Measurements from ENCODE around the gene ZNF808.
A peak's percentile ranks its signal among the peaks of the same experiment; 100 is the strongest.
"Not testable (repeated sequence)": the region's sequence is repeated elsewhere in the genome, so short reads cannot be mapped to it uniquely, and the experiment has no call there.

The ZNF808 gene

DNA sequence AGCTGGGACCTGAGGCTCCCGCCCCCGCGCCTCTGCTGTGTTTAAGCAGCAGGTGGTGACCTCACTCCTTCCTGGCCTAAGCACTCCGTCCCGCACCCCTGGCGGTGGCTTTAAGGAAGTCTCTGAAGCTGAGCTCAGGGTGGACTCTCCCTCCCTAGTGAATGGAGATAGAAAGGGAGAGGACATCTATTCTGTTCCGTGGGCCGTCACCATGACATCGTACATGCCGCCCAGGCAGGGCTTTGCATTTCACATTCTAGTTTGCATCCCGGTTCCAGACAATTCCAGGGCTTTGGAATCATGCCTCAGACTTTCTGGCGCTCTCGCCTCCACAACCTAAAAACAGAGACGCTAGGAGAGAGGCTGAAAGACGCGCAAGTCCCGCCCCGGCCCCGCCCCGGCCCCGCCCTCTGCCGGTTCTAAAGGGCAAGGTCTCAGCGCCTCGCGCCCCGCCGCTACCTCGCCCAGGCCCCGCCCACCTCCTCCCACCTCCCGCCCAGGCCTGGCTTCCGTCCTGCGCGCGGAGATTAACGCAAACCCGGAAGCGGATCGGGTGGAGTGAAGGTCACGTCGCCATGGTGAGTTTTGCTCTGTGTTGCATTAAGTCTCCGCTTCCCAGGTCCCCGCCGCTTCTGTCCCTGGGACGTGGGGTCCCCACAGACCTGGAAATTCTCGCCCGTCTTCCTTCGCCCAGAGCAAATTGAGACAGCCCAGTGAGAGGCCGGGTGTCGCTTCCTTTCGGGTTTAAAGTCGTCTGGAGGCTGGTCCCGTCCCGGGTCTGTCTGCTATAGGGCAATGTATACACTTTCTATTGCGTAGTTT, at the start of gene ZNF808:
ZNF808 (plus strand) TSS at position 535 of the 822 bp plus-strand sequence. CDS start 15,617 bp downstream, outside the sequence.
- peak within 1 kb of the TSS; percentile 71 for H3K4me3 ChIP-seq (ENCODE audit: low read depth, low read length)
- DNase-seq (ENCODE audit: low read depth, low spot score): peak; percentile 21
- TF ChIP-seq, protein P1, sequence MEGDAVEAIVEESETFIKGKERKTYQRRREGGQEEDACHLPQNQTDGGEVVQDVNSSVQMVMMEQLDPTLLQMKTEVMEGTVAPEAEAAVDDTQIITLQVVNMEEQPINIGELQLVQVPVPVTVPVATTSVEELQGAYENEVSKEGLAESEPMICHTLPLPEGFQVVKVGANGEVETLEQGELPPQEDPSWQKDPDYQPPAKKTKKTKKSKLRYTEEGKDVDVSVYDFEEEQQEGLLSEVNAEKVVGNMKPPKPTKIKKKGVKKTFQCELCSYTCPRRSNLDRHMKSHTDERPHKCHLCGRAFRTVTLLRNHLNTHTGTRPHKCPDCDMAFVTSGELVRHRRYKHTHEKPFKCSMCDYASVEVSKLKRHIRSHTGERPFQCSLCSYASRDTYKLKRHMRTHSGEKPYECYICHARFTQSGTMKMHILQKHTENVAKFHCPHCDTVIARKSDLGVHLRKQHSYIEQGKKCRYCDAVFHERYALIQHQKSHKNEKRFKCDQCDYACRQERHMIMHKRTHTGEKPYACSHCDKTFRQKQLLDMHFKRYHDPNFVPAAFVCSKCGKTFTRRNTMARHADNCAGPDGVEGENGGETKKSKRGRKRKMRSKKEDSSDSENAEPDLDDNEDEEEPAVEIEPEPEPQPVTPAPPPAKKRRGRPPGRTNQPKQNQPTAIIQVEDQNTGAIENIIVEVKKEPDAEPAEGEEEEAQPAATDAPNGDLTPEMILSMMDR (IDR thresholded peaks at IDR 0.05; ENCODE audit: insufficient read depth, low read length, missing control alignments): peak; percentile 64
- ChIA-PET POLR2A (no interaction called here), CTCF (interaction anchor here (1.1 kb wide), 2 partner anchors 10 to 48 kb away, joined by 3 to 4 read pairs; no protein-coding TSS in a partner anchor)

DNA sequence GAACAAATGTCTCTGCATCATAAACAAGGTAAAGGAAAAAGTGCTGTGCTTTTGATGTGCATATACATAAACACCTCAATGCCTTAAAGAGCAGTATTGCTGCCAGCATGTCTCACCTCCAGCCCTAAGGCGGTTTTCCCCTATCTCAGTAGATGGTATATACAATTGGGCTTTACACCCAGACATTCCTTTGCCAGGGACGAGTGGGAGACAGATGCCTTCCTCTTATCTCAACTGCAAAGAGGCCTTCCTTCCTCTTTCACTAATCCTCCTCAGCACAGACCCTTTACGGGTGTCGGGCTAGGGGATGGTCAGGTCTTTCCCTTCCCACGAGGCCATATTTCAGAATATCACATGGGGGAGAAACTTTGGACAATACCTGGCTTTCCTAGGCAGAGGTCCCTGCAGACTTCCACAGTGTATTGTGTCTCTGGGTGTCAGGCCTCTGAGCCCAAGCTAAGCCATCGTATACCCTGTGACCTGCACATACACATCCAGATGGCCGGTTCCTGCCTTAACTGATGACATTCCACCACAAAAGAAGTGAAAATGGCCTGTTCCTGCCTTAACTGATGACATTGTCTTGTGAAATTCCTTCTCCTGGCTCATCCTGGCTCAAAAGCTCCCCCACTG, 43.2 kb upstream of the ZNF808 start:
- CTCF ChIA-PET; POLR2A ChIA-PET; H3K4me3 ChIP-seq (ENCODE audit: low read depth, low read length); DNase-seq (ENCODE audit: low read depth, low spot score): not testable (repeated sequence)

DNA sequence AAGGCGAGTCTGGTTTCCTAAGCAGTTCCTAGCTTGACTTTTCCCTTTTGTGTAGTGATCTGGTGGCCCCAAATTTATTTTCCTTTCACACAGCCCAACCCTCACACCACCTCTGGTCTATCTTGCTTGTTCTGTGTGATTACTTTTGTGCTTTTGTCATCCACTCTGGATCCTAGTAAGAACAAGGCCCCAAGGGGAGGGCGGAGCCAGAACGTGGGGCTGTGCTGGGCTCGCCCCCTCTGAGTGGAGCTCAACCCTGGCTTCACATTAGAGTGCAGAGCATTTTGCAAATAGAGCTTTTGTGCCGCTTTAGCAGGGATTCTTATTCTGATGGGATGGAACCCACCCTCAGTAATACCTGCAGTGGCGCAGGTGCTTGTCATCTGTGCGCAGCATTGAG, 42.4 kb upstream of the ZNF808 start:
- POLR2A ChIA-PET; CTCF ChIA-PET; H3K4me3 ChIP-seq (ENCODE audit: low read depth, low read length); DNase-seq (ENCODE audit: low read depth, low spot score): not testable (repeated sequence)

DNA sequence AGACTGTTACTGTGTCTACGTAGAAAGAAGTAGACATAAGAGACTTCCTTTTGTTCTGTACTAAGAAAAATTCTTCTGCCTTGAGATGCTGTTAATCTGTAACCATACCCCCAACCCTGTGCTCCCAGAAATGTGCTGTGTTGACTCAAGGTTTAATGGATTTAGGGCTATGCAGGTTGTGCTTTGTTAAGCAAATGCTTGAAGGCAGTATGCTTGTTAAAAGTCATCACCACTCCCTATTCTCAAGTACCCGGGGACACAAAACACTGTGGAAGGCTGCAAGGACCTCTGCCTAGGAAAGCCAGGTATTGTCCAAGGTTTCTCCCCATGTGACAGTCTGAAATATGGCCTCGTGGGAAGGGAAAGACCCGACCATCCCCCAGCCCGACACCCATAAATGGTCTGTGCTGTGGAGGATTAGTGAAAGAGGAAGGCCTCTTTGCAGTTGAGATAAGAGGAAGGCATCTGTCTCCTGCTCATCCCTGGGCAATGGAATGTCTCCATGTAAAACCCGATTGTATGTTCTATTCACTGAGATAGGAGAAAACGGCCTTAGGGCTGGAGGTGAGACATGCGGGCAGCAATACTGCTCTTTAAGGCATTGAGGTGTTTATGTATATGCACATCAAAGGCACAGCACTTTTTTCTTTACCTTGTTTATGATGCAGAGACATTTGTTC, 41.8 kb upstream of the ZNF808 start:
- H3K4me3 ChIP-seq (ENCODE audit: low read depth, low read length); POLR2A ChIA-PET; DNase-seq (ENCODE audit: low read depth, low spot score); CTCF ChIA-PET: not testable (repeated sequence)

DNA sequence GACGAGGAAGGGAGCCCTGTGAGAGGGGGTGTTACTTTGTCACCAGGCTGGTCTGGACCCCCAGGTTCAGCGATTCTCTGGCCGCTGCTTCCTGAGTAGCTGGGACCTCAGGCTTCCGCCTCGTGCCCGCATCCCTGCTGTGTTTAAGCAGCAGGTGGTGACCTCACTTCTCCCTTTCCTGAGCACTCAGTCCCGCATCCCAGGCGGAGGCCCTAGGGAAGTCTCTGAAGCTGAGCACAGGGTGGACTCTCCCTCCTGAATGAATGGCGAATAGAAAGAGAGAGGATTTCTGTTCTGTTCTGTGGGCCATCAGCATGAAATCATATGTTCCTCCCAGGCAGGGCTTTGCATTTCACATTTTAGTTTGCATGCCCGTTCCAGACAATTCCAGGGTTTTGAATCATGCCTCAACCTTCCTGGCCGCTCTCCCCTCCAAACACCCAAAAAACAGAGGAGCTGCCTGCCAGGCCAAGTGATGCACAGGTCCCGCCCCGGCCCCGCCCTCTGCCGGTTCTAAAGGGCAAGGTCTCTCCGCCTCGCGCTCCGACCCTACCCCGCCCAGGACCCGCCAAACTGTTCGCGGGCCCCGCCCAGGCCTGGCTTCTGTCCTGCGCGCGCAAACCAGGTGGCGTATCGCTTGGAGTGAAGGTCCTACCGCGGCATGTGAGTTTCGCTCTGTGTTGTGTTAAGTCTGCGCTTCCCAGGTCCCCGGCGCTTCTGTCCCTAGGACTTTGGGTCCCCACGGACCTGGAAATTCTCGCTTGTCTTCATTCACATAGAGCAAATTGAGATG, 35.1 kb upstream of the ZNF808 start:
- ChIA-PET POLR2A (no interaction called here), CTCF (no interaction called here)
- DNase-seq (ENCODE audit: low read depth, low spot score): no peak
- no peak overlapping the region for H3K4me3 ChIP-seq (ENCODE audit: low read depth, low read length)
- TF ChIP-seq, protein P1 (IDR thresholded peaks at IDR 0.05; ENCODE audit: insufficient read depth, low read length, missing control alignments): no peak

DNA sequence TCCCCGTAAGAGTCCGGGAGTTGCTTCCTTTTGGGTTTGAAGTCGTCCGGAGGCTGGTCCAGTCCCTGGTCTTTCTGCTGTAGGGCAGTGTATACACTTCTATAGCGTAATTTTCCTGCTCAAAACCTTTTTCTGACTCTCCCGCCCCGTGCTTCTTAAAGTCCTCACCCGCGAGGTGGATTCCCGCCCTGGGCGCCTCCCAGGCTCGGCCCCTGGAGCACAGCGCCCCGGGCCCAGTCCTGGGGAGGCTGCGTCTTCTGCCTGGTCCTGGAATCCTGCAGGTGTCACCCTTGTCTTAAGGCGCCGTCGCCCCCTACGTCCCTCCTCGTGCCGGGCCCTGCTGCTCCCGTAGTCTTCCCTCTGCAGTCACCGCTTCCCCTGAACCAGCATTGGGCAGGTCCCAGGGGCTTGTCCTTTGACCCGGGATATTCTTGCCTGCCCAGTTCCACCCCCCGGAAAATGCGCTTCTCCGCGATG, 34.4 kb upstream of the ZNF808 start:
- TF ChIP-seq, protein P1 (IDR thresholded peaks at IDR 0.05; ENCODE audit: insufficient read depth, low read length, missing control alignments): no peak
- H3K4me3 ChIP-seq (ENCODE audit: low read depth, low read length): no peak overlapping the region
- DNase-seq (ENCODE audit: low read depth, low spot score): no peak
- CTCF ChIA-PET: no interaction called here
- POLR2A ChIA-PET: no interaction called here

DNA sequence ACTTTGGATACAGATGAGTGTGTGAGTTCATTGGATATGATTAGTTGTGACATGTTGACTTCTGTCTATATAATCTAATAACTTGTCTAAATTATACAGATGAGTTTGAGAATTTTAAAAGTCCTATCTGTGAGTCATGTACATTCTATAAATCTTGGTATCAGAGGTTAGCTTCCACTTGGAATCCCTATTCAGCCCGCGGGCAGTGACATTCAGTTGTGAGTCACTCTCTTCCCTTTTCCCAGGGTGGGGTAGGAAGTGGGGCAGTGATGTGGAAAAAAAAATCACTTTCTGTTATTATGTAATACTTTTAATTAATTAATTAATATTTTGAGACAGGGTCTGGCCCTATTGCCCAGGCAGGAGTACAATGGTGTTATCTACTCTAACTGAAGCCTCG, 33.0 kb upstream of the ZNF808 start:
- ChIA-PET POLR2A (no interaction called here), CTCF (no interaction called here)
- H3K4me3 ChIP-seq (ENCODE audit: low read depth, low read length): no peak overlapping the region
- no peak for DNase-seq (ENCODE audit: low read depth, low spot score)
- TF ChIP-seq, protein P1 (IDR thresholded peaks at IDR 0.05; ENCODE audit: insufficient read depth, low read length, missing control alignments): no peak

Measured in AG04449 (cell line).